Renal cortical epithelial cell (primary cell): ENCODE results near the gene CCDC78. TPM values are rescaled to one million over a fixed set of nuclear protein-coding genes. Genes with fewer than 3 reads are reported as not detected.

Experiments
- DNase-seq: peaks from one replicate; pipeline ENCODE4 v3.0.0-alpha.2; 2011; ENCODE audit warnings: low read depth
- total RNA-seq: library from RNA; depleted of rRNA; stranded (reverse); fragments of >200 nt; gene quantifications from 2 replicates; pipeline ENCODE4 v1.2.3, GENCODE V29; 2014

The CCDC78 gene
- total RNA-seq, 1 donor from 2014 or later, result 0.70 TPM

- DNase-seq, result no peak
Observed at GRCh38 chr16:740459-740763, 14.2 kb upstream of the CCDC78 start.

GRCh38 chr16:739560-740458 lies 13.6 kb upstream of the CCDC78 start:
- no peak for DNase-seq

GRCh38 chr16:736936-737481 lies 10.8 kb upstream of the CCDC78 start:
- DNase-seq, result no peak

GRCh38 chr16:735982-736453 lies 9.8 kb upstream of the CCDC78 start:
- DNase-seq, result no peak

- no peak for DNase-seq
Observed at GRCh38 chr16:734981-735881, 9.0 kb upstream of the CCDC78 start.

GRCh38 chr16:734208-734980 lies 8.2 kb upstream of the CCDC78 start:
- no peak for DNase-seq

- DNase-seq, result no peak
Observed at GRCh38 chr16:733382-734207, 7.4 kb upstream of the CCDC78 start.

GRCh38 chr16:732936-733335 lies 6.7 kb upstream of the CCDC78 start:
- no peak for DNase-seq

GRCh38 chr16:732332-732731 lies 6.1 kb upstream of the CCDC78 start:
- DNase-seq, result no peak

- no peak for DNase-seq
Observed at GRCh38 chr16:730666-731509, 4.6 kb upstream of the CCDC78 start.

GRCh38 chr16:729768-730665 lies 3.8 kb upstream of the CCDC78 start:
- DNase-seq, result no peak

- no peak for DNase-seq
Observed at GRCh38 chr16:728890-729744, 2.9 kb upstream of the CCDC78 start.

- peak; percentile 40 for DNase-seq
Observed at GRCh38 chr16:728131-728889, 2.1 kb upstream of the CCDC78 start.

- DNase-seq, result no peak
Observed at GRCh38 chr16:727291-727977, 1.2 kb upstream of the CCDC78 start.

GRCh38 chr16:726188-726437 lies 130 bp downstream of the CCDC78 start:
- no peak for DNase-seq

GRCh38 chr16:725463-726187 lies 618 bp downstream of the CCDC78 start:
- DNase-seq, result no peak
